Dermis microvascular lymphatic vessel endothelial cell (primary cell): ENCODE measurements around the gene ADCY7. TPM values are rescaled to one million over a fixed set of nuclear protein-coding genes. Genes with fewer than 3 reads are reported as not detected.

Experiments
- DNase-seq, 2 donors: peaks; one replicate each; pipeline versions ENCODE4 v3.0.0 to v3.0.0-alpha.2; 2010; ENCODE audit warnings: low read depth in 2 of 2
- total RNA-seq: library from RNA; depleted of rRNA; stranded (reverse); fragments of >200 nt; gene quantifications from 2 replicates; pipeline ENCODE4 v1.2.1, GENCODE V29; 2014

ADCY7 gene
- total RNA-seq, 1 donor from 2014 or later = 2.8 TPM

GRCh38 chr16:50267651-50268050 lies 1.3 kb downstream of the ADCY7 start:
- DNase-seq = no peak

- DNase-seq = no peak
Observed at GRCh38 chr16:50268352-50268751, 2.0 kb downstream of the ADCY7 start.

- DNase-seq = no peak
Observed at GRCh38 chr16:50269061-50269705, 2.8 kb downstream of the ADCY7 start.

- DNase-seq = no peak
Observed at GRCh38 chr16:50269769-50270509, 3.6 kb downstream of the ADCY7 start.

- no peak for DNase-seq
Observed at GRCh38 chr16:50270510-50271147, 4.3 kb downstream of the ADCY7 start.

GRCh38 chr16:50271148-50272041 lies 5.0 kb downstream of the ADCY7 start:
- no peak for DNase-seq

GRCh38 chr16:50272111-50272571 lies 5.8 kb downstream of the ADCY7 start:
- DNase-seq = no peak

- DNase-seq = no peak
Observed at GRCh38 chr16:50272687-50273381, 6.5 kb downstream of the ADCY7 start.

GRCh38 chr16:50273382-50273690 lies 7.0 kb downstream of the ADCY7 start:
- no peak for DNase-seq

GRCh38 chr16:50273888-50274325 lies 7.6 kb downstream of the ADCY7 start:
- no peak for DNase-seq

GRCh38 chr16:50274326-50275097 lies 8.2 kb downstream of the ADCY7 start:
- no peak for DNase-seq

GRCh38 chr16:50275098-50275415 lies 8.7 kb downstream of the ADCY7 start:
- no peak for DNase-seq

GRCh38 chr16:50275428-50276325 lies 9.3 kb downstream of the ADCY7 start:
- DNase-seq = no peak

- no peak for DNase-seq
Observed at GRCh38 chr16:50276326-50276640, 9.9 kb downstream of the ADCY7 start.

- no peak for DNase-seq
Observed at GRCh38 chr16:50276801-50277555, 10.6 kb downstream of the ADCY7 start.

- no peak for DNase-seq
Observed at GRCh38 chr16:50278251-50278650, 11.9 kb downstream of the ADCY7 start.

GRCh38 chr16:50279504-50279865 lies 13.1 kb downstream of the ADCY7 start:
- DNase-seq = no peak

GRCh38 chr16:50280932-50281331 lies 14.6 kb downstream of the ADCY7 start:
- DNase-seq = no peak
